DND-41 (cell line): ENCODE measurements around the gene MYT1.

Experiments
- ATAC-seq: fragments of 200-7000 bp; cut with Tn5 transposase; 3 replicates; pipeline ENCODE4 v1.9.1; 2021; ENCODE audit warnings: low read depth; ENCODE audit not compliant: insufficient read depth
- DNase-seq: peaks from one replicate; pipeline ENCODE4 v3.0.0-alpha.2; 2020
- H2AFZ ChIP-seq: 2 replicates; pipeline ENCODE4 v1.6.0; 2012; ENCODE audit warnings: low read depth, low read length
- H3K27ac ChIP-seq: 2 replicates; pipeline ENCODE4 v1.5.1; 2012; ENCODE audit warnings: low read length, inconsistent platforms
- H3K27me3 ChIP-seq: fragments of 200-600 bp; sonication (generic); 2 replicates; pipeline ENCODE4 v1.6.0; 2012; ENCODE audit warnings: low read length, mild to moderate bottlenecking, inconsistent platforms; ENCODE audit not compliant: insufficient read depth, poor library complexity
- H3K36me3 ChIP-seq: 2 replicates; pipeline ENCODE4 v1.5.1; 2012; ENCODE audit warnings: low read length, inconsistent platforms; ENCODE audit not compliant: insufficient read depth
- H3K4me1 ChIP-seq: 2 replicates; pipeline ENCODE4 v1.5.1; 2012; ENCODE audit warnings: mild to moderate bottlenecking, low read length; ENCODE audit not compliant: insufficient read depth
- H3K4me2 ChIP-seq: 2 replicates; pipeline ENCODE4 v1.6.0; 2012; ENCODE audit warnings: mild to moderate bottlenecking, moderate library complexity, low read length, inconsistent platforms; ENCODE audit not compliant: insufficient read depth
- H3K4me3 ChIP-seq, 2 experiments: fragments of 200-600 bp in 1 of 2; shearing (Covaris generic) in 1 of 2; 2 replicates each; pipeline ENCODE4 v1.5.1; 2012 to 2016; ENCODE audit warnings: inconsistent platforms in 2 of 2, low read length in 2 of 2, mild to moderate bottlenecking in 2 of 2, low read depth in 1 of 2, moderate library complexity in 1 of 2
- H3K79me2 ChIP-seq: 2 replicates; pipeline ENCODE4 v1.6.0; 2012; ENCODE audit warnings: low read length, inconsistent platforms; ENCODE audit not compliant: insufficient read depth
- H3K9ac ChIP-seq: 2 replicates; pipeline ENCODE4 v1.6.0; 2012; ENCODE audit warnings: low read depth, mild to moderate bottlenecking, inconsistent platforms, low read length, moderate library complexity
- H3K9me3 ChIP-seq: 2 replicates; pipeline ENCODE4 v1.5.1; 2012; ENCODE audit warnings: low read length, moderate library complexity, mild to moderate bottlenecking, inconsistent platforms; ENCODE audit not compliant: insufficient read depth, severe bottlenecking
- H4K20me1 ChIP-seq: 2 replicates; pipeline ENCODE4 v1.6.0; 2012; ENCODE audit warnings: low read length; ENCODE audit not compliant: insufficient read depth
- CTCF ChIP-seq: IDR thresholded peaks from 2 replicates; pipeline ENCODE4 v1.5.1; 2012; ENCODE audit warnings: borderline replicate concordance, low read length, moderate library complexity, mild to moderate bottlenecking; ENCODE audit not compliant: poor library complexity, severe bottlenecking; ENCODE audit errors: extremely low read depth
- EZH2 ChIP-seq: IDR thresholded peaks from 3 replicates; pipeline ENCODE4 v1.6.1; 2012; ENCODE audit warnings: borderline replicate concordance, low read depth, mild to moderate bottlenecking, moderate library complexity, low read length, inconsistent platforms; ENCODE audit not compliant: severe bottlenecking

MYT1 gene

GRCh38 chr20:64216910-64217309 is 52.7 kb downstream of the MYT1 start:
- Histone ChIP-seq H3K9me3 (no peaks in the 10 kb centered on the region), H3K9ac (no peak overlapping the region), H3K4me1 (peaks cover 18% of the 10 kb centered on the region), H3K27me3 (no peaks in the 10 kb centered on the region), H3K27ac (no peak overlapping the region), H3K4me2 (no peak overlapping the region), H2AFZ (no peak overlapping the region), H3K4me3 (no peak overlapping the region), H4K20me1 (peaks cover 16% of the 10 kb centered on the region; the same call in 1 of the 2 replicates), H3K36me3 (no peaks in the 10 kb centered on the region), H3K79me2 (no peaks in the 10 kb centered on the region)
- no peak for DNase-seq
- TF ChIP-seq EZH2: no peak
- TF ChIP-seq CTCF: no peak
- no peak for ATAC-seq

GRCh38 chr20:64217539-64218221 is 53.4 kb downstream of the MYT1 start:
- no peaks in the 10 kb centered on the region for H3K79me2 ChIP-seq
- no peak overlapping the region for H3K4me2 ChIP-seq
- peaks cover 18% of the 10 kb centered on the region for H3K4me1 ChIP-seq
- H3K27me3 ChIP-seq: no peaks in the 10 kb centered on the region
- no peak overlapping the region for H3K27ac ChIP-seq
- TF ChIP-seq EZH2: no peak
- TF ChIP-seq CTCF: no peak
- no peak for DNase-seq
- H2AFZ ChIP-seq: no peak overlapping the region
- H3K9me3 ChIP-seq: no peaks in the 10 kb centered on the region
- H3K36me3 ChIP-seq: no peaks in the 10 kb centered on the region
- H3K4me3 ChIP-seq: no peak overlapping the region
- no peak overlapping the region for H3K9ac ChIP-seq
- ATAC-seq: no peak
- peaks cover 16% of the 10 kb centered on the region; the same call in 1 of the 2 replicates for H4K20me1 ChIP-seq

- DNase-seq (no peak), ATAC-seq (no peak)
- Histone ChIP-seq H3K4me2 (no peak overlapping the region), H3K79me2 (no peaks in the 10 kb centered on the region), H3K4me3 (no peak overlapping the region), H3K36me3 (no peaks in the 10 kb centered on the region), H2AFZ (no peak overlapping the region), H3K27ac (no peak overlapping the region), H4K20me1 (peaks cover 14% of the 10 kb centered on the region), H3K27me3 (no peaks in the 10 kb centered on the region), H3K9ac (no peak overlapping the region), H3K4me1 (peaks cover 12% of the 10 kb centered on the region), H3K9me3 (no peaks in the 10 kb centered on the region)
- TF ChIP-seq EZH2 (no peak), CTCF (no peak)
Observed at GRCh38 chr20:64219202-64219601, 55.0 kb downstream of the MYT1 start.

GRCh38 chr20:64219730-64220129 is 55.5 kb downstream of the MYT1 start:
- no peak overlapping the region for H3K27ac ChIP-seq
- H3K27me3 ChIP-seq: no peaks in the 10 kb centered on the region
- H2AFZ ChIP-seq: no peak overlapping the region
- no peaks in the 10 kb centered on the region for H3K79me2 ChIP-seq
- H3K9me3 ChIP-seq: no peaks in the 10 kb centered on the region
- TF ChIP-seq CTCF: no peak
- TF ChIP-seq EZH2: no peak
- H3K4me3 ChIP-seq: no peak overlapping the region
- H3K36me3 ChIP-seq: no peaks in the 10 kb centered on the region
- peaks cover 6% of the 10 kb centered on the region for H3K4me1 ChIP-seq
- no peak overlapping the region for H3K4me2 ChIP-seq
- H4K20me1 ChIP-seq: peaks cover 10% of the 10 kb centered on the region
- ATAC-seq (no peak), DNase-seq (no peak)
- H3K9ac ChIP-seq: no peak overlapping the region
